ENCODE measurements around the gene PLCB4. TPM values are rescaled to one million over a fixed set of nuclear protein-coding genes. Genes with fewer than 3 reads are reported as not detected.

The PLCB4 gene
- total RNA-seq, 1 donor from 2014 or later: 20.6 TPM

DNA sequence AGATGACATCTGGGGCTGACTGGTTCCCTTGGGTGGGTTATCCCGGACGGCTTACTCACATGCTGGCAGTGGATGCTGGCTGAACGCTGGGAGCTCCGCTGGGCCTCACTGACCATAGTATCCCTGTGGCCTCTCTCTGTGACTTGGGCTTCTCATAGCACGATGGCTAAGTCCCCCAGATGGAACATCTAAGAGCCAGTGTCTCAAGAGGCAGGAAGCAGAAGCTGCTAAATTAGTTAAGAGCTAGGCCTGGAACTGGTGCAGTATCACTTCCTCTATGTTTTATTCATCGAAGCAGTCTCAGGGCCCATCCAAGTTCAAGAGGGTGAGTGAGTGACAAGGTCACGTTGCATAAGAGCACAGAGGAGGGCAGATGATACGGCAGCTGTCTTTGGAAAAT, 329.0 kb downstream of the PLCB4 start:
- H3K27me3 ChIP-seq: no peaks in the 10 kb centered on the region
- H3K4me2 ChIP-seq: no peak overlapping the region
- no peaks in the 10 kb centered on the region for H3F3A ChIP-seq (ENCODE audit: low read depth)
- no peak overlapping the region for H3K27ac Mint-ChIP-seq
- H3K4me3 ChIP-seq: no peak overlapping the region
- peaks cover 3% of the 10 kb centered on the region for H4K20me1 ChIP-seq (ENCODE audit: low read depth)
- no peak for DNase-seq (ENCODE audit: low spot score)
- no peaks in the 10 kb centered on the region for H3K36me3 ChIP-seq
- H3K4me1 Mint-ChIP-seq: peaks cover 3% of the 10 kb centered on the region
- no peaks in the 10 kb centered on the region for H3K9me3 ChIP-seq (ENCODE audit: low read depth)
- H3K4me3 Mint-ChIP-seq: no peak overlapping the region
- no peak overlapping the region for H3K27ac ChIP-seq
- no peak overlapping the region for H2AFZ ChIP-seq (replicated peaks)
- H3K36me3 Mint-ChIP-seq: peaks cover 2% of the 10 kb centered on the region
- no peaks in the 10 kb centered on the region for H3K9me3 Mint-ChIP-seq
- H3K79me2 ChIP-seq (ENCODE audit: low read depth): no peaks in the 10 kb centered on the region
- no peaks in the 10 kb centered on the region for H3K27me3 Mint-ChIP-seq (ENCODE audit: insufficient read depth, low read depth)
- H3K9ac ChIP-seq: no peak overlapping the region
- H3K4me1 ChIP-seq: peaks cover 10% of the 10 kb centered on the region
- no peak for TF ChIP-seq EZH2 (IDR thresholded peaks at IDR 0.05)
- TF ChIP-seq EZH2phosphoT487 (IDR thresholded peaks at IDR 0.05): no peak
- TF ChIP-seq, protein P1, sequence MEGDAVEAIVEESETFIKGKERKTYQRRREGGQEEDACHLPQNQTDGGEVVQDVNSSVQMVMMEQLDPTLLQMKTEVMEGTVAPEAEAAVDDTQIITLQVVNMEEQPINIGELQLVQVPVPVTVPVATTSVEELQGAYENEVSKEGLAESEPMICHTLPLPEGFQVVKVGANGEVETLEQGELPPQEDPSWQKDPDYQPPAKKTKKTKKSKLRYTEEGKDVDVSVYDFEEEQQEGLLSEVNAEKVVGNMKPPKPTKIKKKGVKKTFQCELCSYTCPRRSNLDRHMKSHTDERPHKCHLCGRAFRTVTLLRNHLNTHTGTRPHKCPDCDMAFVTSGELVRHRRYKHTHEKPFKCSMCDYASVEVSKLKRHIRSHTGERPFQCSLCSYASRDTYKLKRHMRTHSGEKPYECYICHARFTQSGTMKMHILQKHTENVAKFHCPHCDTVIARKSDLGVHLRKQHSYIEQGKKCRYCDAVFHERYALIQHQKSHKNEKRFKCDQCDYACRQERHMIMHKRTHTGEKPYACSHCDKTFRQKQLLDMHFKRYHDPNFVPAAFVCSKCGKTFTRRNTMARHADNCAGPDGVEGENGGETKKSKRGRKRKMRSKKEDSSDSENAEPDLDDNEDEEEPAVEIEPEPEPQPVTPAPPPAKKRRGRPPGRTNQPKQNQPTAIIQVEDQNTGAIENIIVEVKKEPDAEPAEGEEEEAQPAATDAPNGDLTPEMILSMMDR (IDR thresholded peaks at IDR 0.05): no peak

DNA sequence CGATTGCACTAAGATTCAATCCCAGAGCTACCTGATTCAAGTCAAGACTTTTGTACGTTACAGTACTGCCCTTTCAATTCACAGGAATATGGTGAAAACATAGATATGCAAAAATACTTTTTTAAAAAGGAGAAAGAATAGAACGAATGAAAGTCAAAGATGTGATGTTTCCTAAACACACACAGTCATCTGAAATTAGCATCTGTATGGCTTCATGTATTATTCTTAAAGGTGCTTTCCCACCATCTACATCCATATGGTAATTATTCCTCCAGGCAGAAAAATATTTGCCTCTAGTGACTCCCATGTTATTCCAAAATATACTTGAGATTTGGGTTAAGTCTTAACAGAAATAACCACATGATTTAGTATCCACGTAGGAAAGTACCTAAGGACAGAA, 330.0 kb downstream of the PLCB4 start:
- H4K20me1 ChIP-seq (ENCODE audit: low read depth): no peaks in the 10 kb centered on the region
- no peak overlapping the region for H3K9ac ChIP-seq
- peaks cover 6% of the 10 kb centered on the region for H3K4me1 ChIP-seq
- H3K9me3 ChIP-seq (ENCODE audit: low read depth): no peaks in the 10 kb centered on the region
- peaks cover 3% of the 10 kb centered on the region for H3K4me1 Mint-ChIP-seq
- H3K27me3 ChIP-seq: no peaks in the 10 kb centered on the region
- H3K27me3 Mint-ChIP-seq (ENCODE audit: insufficient read depth, low read depth): no peaks in the 10 kb centered on the region
- H3K4me3 ChIP-seq: no peak overlapping the region
- H3K27ac Mint-ChIP-seq: no peak overlapping the region
- H3K36me3 Mint-ChIP-seq: peaks cover 2% of the 10 kb centered on the region
- no peak overlapping the region for H3K4me2 ChIP-seq
- H3K79me2 ChIP-seq (ENCODE audit: low read depth): no peaks in the 10 kb centered on the region
- H3K27ac ChIP-seq: no peak overlapping the region
- no peak overlapping the region for H3K4me3 Mint-ChIP-seq
- TF ChIP-seq EZH2 (IDR thresholded peaks at IDR 0.05) (no peak), EZH2phosphoT487 (IDR thresholded peaks at IDR 0.05) (no peak)
- TF ChIP-seq, protein P1 (IDR thresholded peaks at IDR 0.05): no peak
- H2AFZ ChIP-seq (replicated peaks): no peak overlapping the region
- H3K9me3 Mint-ChIP-seq: no peaks in the 10 kb centered on the region
- no peak for DNase-seq (ENCODE audit: low spot score)
- H3F3A ChIP-seq (ENCODE audit: low read depth): no peaks in the 10 kb centered on the region
- H3K36me3 ChIP-seq: no peaks in the 10 kb centered on the region

DNA sequence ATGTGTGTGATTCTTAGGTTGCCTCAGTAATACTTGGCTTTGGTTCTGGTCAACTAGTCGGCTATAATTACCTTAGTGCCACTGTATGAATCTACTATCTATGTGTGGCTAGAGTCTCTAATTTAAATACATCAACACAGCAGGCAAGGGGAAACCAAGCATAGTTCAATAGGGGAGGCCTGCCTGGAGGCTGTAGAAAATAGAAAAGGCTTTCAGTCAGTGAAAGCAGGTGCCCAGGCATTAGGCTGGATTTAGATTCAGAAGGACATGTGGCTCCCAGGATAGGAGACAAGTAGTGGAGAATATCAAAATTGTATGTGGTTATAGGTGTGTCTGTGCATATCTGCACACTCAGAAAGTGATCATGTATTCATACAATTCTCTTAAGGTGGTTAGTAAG, 330.4 kb downstream of the PLCB4 start:
- no peak overlapping the region for H3K27ac Mint-ChIP-seq
- H3K36me3 ChIP-seq: no peaks in the 10 kb centered on the region

More for the DNA sequence above, 330.4 kb downstream of the PLCB4 start:
- no peak for DNase-seq (ENCODE audit: low spot score)
- Mint-ChIP-seq H3K9me3 (no peaks in the 10 kb centered on the region), H3K36me3 (peaks cover 2% of the 10 kb centered on the region), H3K4me3 (no peak overlapping the region), H3K4me1 (peaks cover 3% of the 10 kb centered on the region), H3K27me3 (ENCODE audit: insufficient read depth, low read depth) (no peaks in the 10 kb centered on the region)
- H3K4me1 ChIP-seq: peaks cover 6% of the 10 kb centered on the region
- H3K9me3 ChIP-seq (ENCODE audit: low read depth): no peaks in the 10 kb centered on the region
- no peaks in the 10 kb centered on the region for H3F3A ChIP-seq (ENCODE audit: low read depth)
- H3K4me2 ChIP-seq: no peak overlapping the region
- no peaks in the 10 kb centered on the region for H3K79me2 ChIP-seq (ENCODE audit: low read depth)
- H3K27me3 ChIP-seq: no peaks in the 10 kb centered on the region
- H3K9ac ChIP-seq: no peak overlapping the region
- H3K4me3 ChIP-seq: no peak overlapping the region
- H3K27ac ChIP-seq: no peak overlapping the region
- H2AFZ ChIP-seq (replicated peaks): no peak overlapping the region
- TF ChIP-seq EZH2phosphoT487 (IDR thresholded peaks at IDR 0.05): no peak
- no peak for TF ChIP-seq EZH2 (IDR thresholded peaks at IDR 0.05)
- TF ChIP-seq, protein P1 (IDR thresholded peaks at IDR 0.05): no peak
- H4K20me1 ChIP-seq (ENCODE audit: low read depth): no peaks in the 10 kb centered on the region
